ENCODE results near the gene KAT6B.

- no peak for TF ChIP-seq POLR2AphosphoS5 (IDR thresholded peaks at IDR 0.05)
- TF ChIP-seq CTCF (IDR thresholded peaks at IDR 0.05; ENCODE audit: poor library complexity, severe bottlenecking), result no peak
- no peak for TF ChIP-seq EP300 (conservative IDR thresholded peaks at IDR 0.05; ENCODE audit: poor library complexity, severe bottlenecking)
- TF ChIP-seq MXI1 (conservative IDR thresholded peaks at IDR 0.05; ENCODE audit: poor library complexity, severe bottlenecking), result no peak
- TF ChIP-seq TAF1 (IDR thresholded peaks at IDR 0.05; ENCODE audit: low read depth), result no peak
- no peak for TF ChIP-seq SMC3 (conservative IDR thresholded peaks at IDR 0.05; ENCODE audit: poor library complexity)
- TF ChIP-seq EZH2 (IDR thresholded peaks at IDR 0.05; ENCODE audit: borderline replicate concordance, insufficient read depth, low read length, poor library complexity, severe bottlenecking), result no peak
- no peak for TF ChIP-seq RAD21 (conservative IDR thresholded peaks at IDR 0.05)
These were observed 247.0 kb downstream of the KAT6B start for GRCh38 chr10:75073442-75073841.
